RWPE1 (cell line): ENCODE results near the gene ZFX.

Source experiments
- CTCF ChIA-PET: fragments of 350-600 bp; sonication (Branson Sonifier 250); formaldehyde crosslinking; extraction: SDS; loops from one replicate; lab custom pipeline; 2021; lab: Yijun Ruan, JAX
- POLR2A ChIA-PET: fragments of 400-600 bp; formaldehyde crosslinking; extraction: SDS; loops from one replicate; lab custom pipeline; 2020; ENCODE audit warnings: antibody characterized with exemption; ENCODE audit not compliant: low non-redundant PET; lab: Yijun Ruan, JAX
- DNase-seq: peaks from one replicate; pipeline ENCODE4 v3.0.0; 2012; ENCODE audit warnings: low spot score
- H3K27ac ChIP-seq: fragments of 450-650 bp; 2 replicates; pipeline ENCODE4 v1.5.1; 2017
- CTCF ChIP-seq: fragments of 450-650 bp; conservative IDR thresholded peaks from 2 replicates; pipeline ENCODE4 v1.5.1; 2017; ENCODE audit warnings: low read depth, mild to moderate bottlenecking

Gene ZFX

GRCh38 chrX:24210190-24210589 lies 60.7 kb downstream of the ZFX start:
- no peak for DNase-seq
- ChIA-PET CTCF (no interaction called here), POLR2A (no interaction called here)
- no peak for TF ChIP-seq CTCF
- no peak overlapping the region for H3K27ac ChIP-seq

DNA sequence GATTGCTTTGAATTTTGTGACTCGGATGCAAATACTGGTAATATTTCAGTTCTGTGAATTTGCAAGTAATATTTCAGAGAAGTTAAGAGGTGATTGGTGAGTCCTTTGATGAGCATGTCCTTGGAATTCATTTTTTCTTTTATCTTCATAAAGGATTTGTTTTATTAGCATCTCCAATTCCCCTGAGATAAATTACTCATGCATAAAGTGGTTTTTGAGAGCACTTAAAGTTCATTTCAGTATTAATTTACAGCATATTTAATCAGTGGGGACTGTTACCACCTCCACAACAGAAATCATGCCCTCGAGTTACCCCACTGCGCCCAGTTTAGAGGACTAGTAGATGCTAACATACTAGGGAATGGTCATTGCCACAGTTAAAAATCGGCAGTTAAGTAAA lies 65.0 kb downstream of the ZFX start:
- no peak overlapping the region for H3K27ac ChIP-seq
- ChIA-PET POLR2A (no interaction called here), CTCF (no interaction called here)
- no peak for TF ChIP-seq CTCF
- no peak for DNase-seq

- DNase-seq, result peak; percentile 17
- TF ChIP-seq CTCF, result no peak
- no peak overlapping the region for H3K27ac ChIP-seq
- ChIA-PET CTCF (no interaction called here), POLR2A (no interaction called here)
Observed at GRCh38 chrX:24215272-24215671, 65.7 kb downstream of the ZFX start.

DNA sequence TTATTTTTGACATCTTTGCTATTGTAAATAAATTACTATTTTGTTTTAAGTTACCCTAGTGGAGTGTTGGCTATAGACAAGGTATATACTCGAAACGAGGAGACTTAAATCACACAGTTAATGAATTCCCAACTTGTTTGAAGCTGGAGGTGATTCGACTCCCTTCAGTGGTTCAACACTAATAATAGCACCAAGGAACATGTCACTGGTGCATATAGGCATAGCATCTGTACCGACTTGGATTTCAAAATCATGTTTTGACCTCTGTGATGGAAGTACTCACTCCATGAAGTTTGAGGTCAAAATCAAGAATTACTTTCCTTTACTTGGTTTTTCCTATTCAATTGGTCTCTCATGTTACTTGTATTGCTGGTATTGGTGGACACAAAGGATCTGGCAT lies 66.5 kb downstream of the ZFX start:
- no peak for TF ChIP-seq CTCF
- ChIA-PET POLR2A (no interaction called here), CTCF (no interaction called here)
- DNase-seq, result no peak
- no peak overlapping the region for H3K27ac ChIP-seq

DNA sequence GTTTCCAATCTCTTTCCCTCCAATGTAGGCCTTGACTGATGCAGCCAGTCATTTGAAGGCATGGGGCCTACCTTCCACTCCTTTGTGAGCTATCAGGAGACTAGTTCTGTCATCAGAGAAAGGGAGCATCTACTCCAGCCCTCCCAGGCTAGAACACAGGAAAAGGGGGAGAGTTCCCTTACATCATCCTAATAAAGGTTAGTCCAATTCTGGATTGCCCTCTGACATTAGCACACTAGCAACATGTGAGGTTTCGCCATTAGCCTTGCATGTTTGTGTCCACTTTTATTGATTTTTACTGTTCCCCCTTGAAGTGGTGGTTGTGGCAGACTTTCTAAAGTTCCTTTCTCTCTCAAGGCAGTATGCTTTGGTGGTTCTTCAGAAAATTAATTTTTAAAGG lies 67.3 kb downstream of the ZFX start:
- ChIA-PET CTCF (no interaction called here), POLR2A (no interaction called here)
- H3K27ac ChIP-seq, result no peak overlapping the region
- no peak for TF ChIP-seq CTCF
- DNase-seq, result no peak

DNA sequence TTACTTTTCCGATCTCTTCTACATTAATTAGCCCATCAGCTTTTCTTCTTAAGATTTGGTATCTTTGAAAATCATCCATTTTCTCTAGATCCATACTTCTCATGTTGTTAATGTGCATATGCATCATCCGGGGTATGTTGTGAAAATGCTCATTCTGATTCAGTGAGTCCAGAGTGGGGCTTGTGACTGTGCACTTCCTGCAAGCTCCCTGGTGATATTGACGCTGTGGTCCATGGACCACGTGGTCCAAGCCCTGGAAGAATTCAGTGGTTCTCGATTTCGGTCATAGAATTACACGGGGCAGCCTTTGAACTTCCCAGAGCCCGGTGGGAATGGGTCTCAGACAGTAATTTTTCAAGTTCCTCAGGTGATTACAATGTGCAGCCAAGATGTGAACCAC lies 69.8 kb downstream of the ZFX start:
- CTCF ChIA-PET, result no interaction called here
- DNase-seq, result no peak
- H3K27ac ChIP-seq, result no peak overlapping the region
- POLR2A ChIA-PET, result no interaction called here
- TF ChIP-seq CTCF, result no peak

DNA sequence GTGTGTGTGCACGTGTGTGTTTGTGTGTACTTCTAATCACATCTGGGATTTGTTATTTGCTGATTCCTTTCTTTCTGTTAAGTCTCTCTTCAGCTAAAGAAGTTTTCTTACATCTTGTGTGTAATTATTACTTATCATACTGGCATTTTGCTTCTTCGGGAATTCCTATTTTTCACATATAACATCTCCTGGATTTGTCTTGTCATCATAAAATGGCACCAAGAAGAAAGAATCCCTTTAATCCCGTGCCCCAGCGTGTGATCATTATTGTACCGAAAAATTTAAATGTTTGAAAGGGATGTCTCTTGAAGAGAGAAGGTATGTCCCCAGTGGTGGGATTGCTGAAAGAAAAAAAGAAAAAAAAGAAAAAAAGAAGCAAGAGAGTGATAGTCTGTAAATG lies 72.3 kb downstream of the ZFX start:
- CTCF ChIA-PET, result no interaction called here
- H3K27ac ChIP-seq, result no peak overlapping the region
- POLR2A ChIA-PET, result no interaction called here
- no peak for TF ChIP-seq CTCF
- no peak for DNase-seq
